Thyroid gland (tissue), 4 donors: ENCODE measurements around the gene SPOPL. TPM values are rescaled to one million over a fixed set of nuclear protein-coding genes. Genes with fewer than 3 reads are reported as not detected.

ENCODE experiments used
- DNase-seq, 2 donors: peaks; one replicate each; pipeline ENCODE4 v3.0.0-alpha.2; 2019
- H3K27ac ChIP-seq, 3 donors: fragments of 200-600 bp; sonication (generic); 1 replicate in 2 of 3; 2 replicates in 1 of 3; pipeline ENCODE4 v1.5.1; 2016 to 2019; ENCODE audit warnings: mild to moderate bottlenecking in 1 of 3, moderate library complexity in 1 of 3
- H3K27me3 ChIP-seq: fragments of 200-600 bp; sonication (generic); one replicate; pipeline ENCODE4 v1.5.1; 2019
- H3K36me3 ChIP-seq, 2 donors: fragments of 200-600 bp; sonication (generic); one replicate each; pipeline ENCODE4 v1.5.1; 2016 to 2019
- H3K4me1 ChIP-seq, 2 donors: fragments of 200-600 bp; sonication (generic); one replicate each; pipeline ENCODE4 v1.5.1; 2017 to 2019
- H3K4me3 ChIP-seq, 3 donors: fragments of 200-600 bp; sonication (generic); replicated peaks in 1 of 3; 1 replicate in 2 of 3; 2 replicates in 1 of 3; pipeline ENCODE4 v1.5.1; 2016; ENCODE audit warnings: mild to moderate bottlenecking in 1 of 3
- H3K9me3 ChIP-seq: fragments of 200-600 bp; sonication (generic); one replicate; pipeline ENCODE4 v1.5.1; 2017
- CTCF ChIP-seq, 6 experiments: fragments of 200-600 bp in 3 of 6; fragments of 450-650 bp in 3 of 6; sonication (generic) in 3 of 6; IDR thresholded peaks; one replicate each; pipeline ENCODE4 v1.5.1; 2016 to 2019; ENCODE audit warnings: antibody characterized with exemption in 6 of 6, mild to moderate bottlenecking in 2 of 6, inconsistent platforms in 1 of 6, moderate library complexity in 1 of 6
- POLR2A ChIP-seq, 2 donors: fragments of 450-650 bp; IDR thresholded peaks; one replicate each; pipeline ENCODE4 v1.6.1; 2017; ENCODE audit warnings: antibody characterized with exemption in 2 of 2, mild to moderate bottlenecking in 2 of 2, moderate library complexity in 1 of 2
- WGBS, 2 donors: methylation state at CpG; one replicate each; pipeline ENCODE4 v1.1.5; 2017; 5-methylcytosine and 5-hydroxymethylcytosine counted together
- intact Hi-C: fragments of 100-400 bp; cut with DNase I; formaldehyde crosslinking; loops from one replicate; pipeline ENCODE4 v1.15.1; 2023
- total RNA-seq, 4 donors: library from RNA; depleted of rRNA; stranded (reverse); fragments of >200 nt; gene quantifications; one replicate each; pipeline ENCODE4 v1.2.3, GENCODE V29; 2016

The SPOPL gene
- total RNA-seq, 4 donors from 2014 or later: 18.0 to 32.7 (median 24.0) TPM

GRCh38 chr2:138504092-138504491, 2.5 kb downstream of the SPOPL start:
- Histone ChIP-seq H3K27me3 (no peaks in the 10 kb centered on the region), H3K36me3 (no peaks in the 10 kb centered on the region), H3K27ac (no peak overlapping the region), H3K4me1 (peaks cover 27 to 43% of the 10 kb centered on the region in 2 donors), H3K4me3 (no peak overlapping the region), H3K9me3 (no peaks in the 10 kb centered on the region)
- TF ChIP-seq POLR2A (IDR thresholded peaks at IDR 0.05) (no peak), CTCF (IDR thresholded peaks at IDR 0.05) (no peak)
- DNase-seq: no peak
- intact Hi-C loops: no loop called here

- DNase-seq: no peak
- H3K27me3 ChIP-seq: no peaks in the 10 kb centered on the region
- H3K4me1 ChIP-seq: peaks cover 27 to 43% of the 10 kb centered on the region in 2 donors
- no peak for TF ChIP-seq CTCF (IDR thresholded peaks at IDR 0.05)
- no peak for TF ChIP-seq POLR2A (IDR thresholded peaks at IDR 0.05)
- WGBS, 2 donors: 74 to 82% methylated on average over 2 of the region's 2 CpGs
- H3K36me3 ChIP-seq: no peaks in the 10 kb centered on the region
- H3K4me3 ChIP-seq: no peak overlapping the region
- no peaks in the 10 kb centered on the region for H3K9me3 ChIP-seq
- intact Hi-C loops: no loop called here
- H3K27ac ChIP-seq: no peak overlapping the region
Measured at GRCh38 chr2:138504546-138505235, 3.1 kb downstream of the SPOPL start.

- TF ChIP-seq CTCF (IDR thresholded peaks at IDR 0.05) (no peak), POLR2A (IDR thresholded peaks at IDR 0.05) (no peak)
- H3K27me3 ChIP-seq: no peaks in the 10 kb centered on the region
- no peak for DNase-seq
- H3K27ac ChIP-seq: no peak overlapping the region
- H3K36me3 ChIP-seq: no peaks in the 10 kb centered on the region
- H3K4me3 ChIP-seq: no peak overlapping the region
- H3K4me1 ChIP-seq: peaks cover 22 to 35% of the 10 kb centered on the region in 2 donors
- WGBS, 2 donors: 25 to 43% methylated on average over 4 of the region's 4 CpGs
- intact Hi-C loops: no loop called here
- no peaks in the 10 kb centered on the region for H3K9me3 ChIP-seq
Measured at GRCh38 chr2:138507267-138507666, 5.7 kb downstream of the SPOPL start.

GRCh38 chr2:138510319-138510718, 8.7 kb downstream of the SPOPL start:
- Histone ChIP-seq H3K27ac (no peak overlapping the region), H3K4me1 (peaks cover 5 to 15% of the 10 kb centered on the region in 2 donors), H3K9me3 (no peaks in the 10 kb centered on the region), H3K36me3 (no peaks in the 10 kb centered on the region), H3K27me3 (no peaks in the 10 kb centered on the region), H3K4me3 (no peak overlapping the region)
- intact Hi-C loops: no loop called here
- no peak for TF ChIP-seq CTCF (IDR thresholded peaks at IDR 0.05)
- TF ChIP-seq POLR2A (IDR thresholded peaks at IDR 0.05): no peak
- DNase-seq: no peak
- WGBS, 2 donors: 95 to 96% methylated on average over 3 of the region's 3 CpGs

GRCh38 chr2:138512672-138513071, 11.1 kb downstream of the SPOPL start:
- intact Hi-C loops: no loop called here
- Histone ChIP-seq H3K27me3 (no peaks in the 10 kb centered on the region), H3K36me3 (no peaks in the 10 kb centered on the region), H3K4me3 (no peak overlapping the region), H3K9me3 (no peaks in the 10 kb centered on the region), H3K4me1 (peaks cover 9 to 12% of the 10 kb centered on the region in 2 donors), H3K27ac (no peak overlapping the region)
- WGBS, 2 donors: 90 to 98% methylated on average over 1 of the region's 1 CpG
- no peak for DNase-seq
- TF ChIP-seq POLR2A (IDR thresholded peaks at IDR 0.05): no peak
- no peak for TF ChIP-seq CTCF (IDR thresholded peaks at IDR 0.05)
